ENCODE data around the gene ACY1.
A peak's percentile ranks its signal among the peaks of the same experiment; 100 is the strongest.

ACY1 gene

GRCh38 chr3:51966486-51966885 is 16.8 kb upstream of the ACY1 start:
- no peak for DNase-seq (ENCODE audit: low read depth)
- H3K4me3 ChIP-seq (ENCODE audit: low read depth, low read length), result no peak overlapping the region
- TF ChIP-seq CTCF (conservative IDR thresholded peaks at IDR 0.05; ENCODE audit: low read depth, low read length), result no peak

GRCh38 chr3:51966922-51967383 is 16.4 kb upstream of the ACY1 start:
- TF ChIP-seq CTCF (conservative IDR thresholded peaks at IDR 0.05; ENCODE audit: low read depth, low read length), result no peak
- DNase-seq (ENCODE audit: low read depth), result no peak
- peak overlapping the region; percentile 66 for H3K4me3 ChIP-seq (ENCODE audit: low read depth, low read length)

GRCh38 chr3:51967384-51968169 is 15.8 kb upstream of the ACY1 start, which contains the start of gene PCBP4:
Gene PCBP4 (minus strand): TSS chr3:51967454. CDS start chr3:51961240, 6,214 bp downstream.
- H3K4me3 ChIP-seq (ENCODE audit: low read depth, low read length), result peak within 1 kb of the TSS; percentile 66
- DNase-seq (ENCODE audit: low read depth), result no peak
- TF ChIP-seq CTCF (conservative IDR thresholded peaks at IDR 0.05; ENCODE audit: low read depth, low read length), result no peak

- TF ChIP-seq CTCF (conservative IDR thresholded peaks at IDR 0.05; ENCODE audit: low read depth, low read length), result no peak
- DNase-seq (ENCODE audit: low read depth), result no peak
- H3K4me3 ChIP-seq (ENCODE audit: low read depth, low read length), result peak overlapping the region; percentile 66
Measured at GRCh38 chr3:51968170-51968775, 15.1 kb upstream of the ACY1 start.

GRCh38 chr3:51968883-51969678 is 14.3 kb upstream of the ACY1 start:
- no peak overlapping the region for H3K4me3 ChIP-seq (ENCODE audit: low read depth, low read length)

GRCh38 chr3:51969841-51970240 is 13.5 kb upstream of the ACY1 start:
- DNase-seq (ENCODE audit: low read depth), result no peak
- no peak for TF ChIP-seq CTCF (conservative IDR thresholded peaks at IDR 0.05; ENCODE audit: low read depth, low read length)
- no peak overlapping the region for H3K4me3 ChIP-seq (ENCODE audit: low read depth, low read length)

More at GRCh38 chr3:51968883-51969678, 14.3 kb upstream of the ACY1 start:
- no peak for TF ChIP-seq CTCF (conservative IDR thresholded peaks at IDR 0.05; ENCODE audit: low read depth, low read length)
- no peak for DNase-seq (ENCODE audit: low read depth)

All from choroid plexus epithelial cell (primary cell).